Endothelial cell of umbilical vein (primary cell): ENCODE results near the gene CCR7. TPM values are rescaled to one million over a fixed set of nuclear protein-coding genes. Genes with fewer than 3 reads are reported as not detected.

Experiments
- BruUV-seq: library from RNA; stranded (reverse); fragments of 400-500 nt; replicated peaks from 2 replicates; lab custom pipeline; 2021; lab: Mats Ljungman, UMichigan
- CTCF ChIA-PET: fragments of 300-600, 350-600 bp; sonication (Branson Sonifier 250); formaldehyde crosslinking; loops from one replicate; lab custom pipeline; 2021; ENCODE audit warnings: antibody characterized with exemption, inconsistent platforms; lab: Charles Lee
- POLR2A ChIA-PET: fragments of 300-600, 350-600 bp; sonication (Branson Sonifier 250); formaldehyde crosslinking; loops from one replicate; lab custom pipeline; 2021; ENCODE audit warnings: antibody characterized with exemption, inconsistent platforms; lab: Charles Lee
- DNase-seq: peaks from one replicate; pipeline ENCODE4 v3.0.0-alpha.2; 2011; ENCODE audit warnings: low read depth, low spot score
- FAIRE-seq: peaks from 2 replicates; lab custom pipeline; 2011; peaks lifted over from hg19 to GRCh38; lab: Jason Lieb, UNC
- H2AFZ ChIP-seq: 2 replicates; pipeline ENCODE4 v1.6.0; 2012; ENCODE audit warnings: low read depth, low read length, control low read depth, inconsistent platforms
- H3K27ac ChIP-seq: 2 replicates; pipeline ENCODE4 v1.5.1; 2011; ENCODE audit warnings: low read depth, mild to moderate bottlenecking, control low read depth, low read length, moderate library complexity; ENCODE audit not compliant: insufficient read depth
- H3K27me3 ChIP-seq, 2 experiments: 2 replicates each; pipeline versions ENCODE4 v1.6.0 to v1.6.1; 2011; ENCODE audit warnings: low read length in 2 of 2, mixed read lengths in 1 of 2; ENCODE audit not compliant: control insufficient read depth in 2 of 2, insufficient read depth in 2 of 2
- H3K36me3 ChIP-seq, 2 experiments: 2 replicates in 1 of 2; 3 replicates in 1 of 2; pipeline ENCODE4 v1.5.1; 2011; ENCODE audit warnings: low read length in 2 of 2, mild to moderate bottlenecking in 1 of 2, moderate library complexity in 1 of 2; ENCODE audit not compliant: control insufficient read depth in 2 of 2, insufficient read depth in 2 of 2; ENCODE audit errors: extremely low read depth in 1 of 2
- H3K4me1 ChIP-seq: 3 replicates; pipeline ENCODE4 v1.5.1; 2011; ENCODE audit warnings: mild to moderate bottlenecking, low read length; ENCODE audit not compliant: control insufficient read depth, insufficient read depth; ENCODE audit errors: extremely low read depth
- H3K4me2 ChIP-seq: 2 replicates; pipeline ENCODE4 v1.6.1; 2011; ENCODE audit warnings: low read length, control low read depth, mixed read lengths; ENCODE audit not compliant: insufficient read depth
- H3K4me3 ChIP-seq, 3 experiments: fragments of 200-600 bp in 1 of 3; sonication (generic), shearing (Covaris generic) in 1 of 3; replicated peaks in 1 of 3; 2 replicates each; pipeline ENCODE4 v1.5.1; 2011 to 2016; ENCODE audit warnings: control low read depth in 3 of 3, low read length in 3 of 3, mild to moderate bottlenecking in 2 of 3, inconsistent platforms in 1 of 3, low read depth in 1 of 3, moderate library complexity in 1 of 3; ENCODE audit not compliant: insufficient read depth in 1 of 3
- H3K79me2 ChIP-seq: 2 replicates; pipeline ENCODE4 v1.6.0; 2012; ENCODE audit warnings: low read length, inconsistent platforms; ENCODE audit not compliant: control insufficient read depth, insufficient read depth
- H3K9ac ChIP-seq: replicated peaks from 2 replicates; pipeline ENCODE3; 2011; ENCODE audit warnings: low read length, control low read depth; ENCODE audit not compliant: insufficient read depth; ENCODE audit errors: extremely low read depth
- H3K9me1 ChIP-seq: replicated peaks from 3 replicates; pipeline ENCODE4 v1.6.0; 2011; ENCODE audit warnings: mild to moderate bottlenecking, low read length; ENCODE audit not compliant: control insufficient read depth, insufficient read depth; ENCODE audit errors: extremely low read depth
- H3K9me3 ChIP-seq: replicated peaks from 2 replicates; pipeline ENCODE4 v1.5.1; 2012; ENCODE audit warnings: low read length, inconsistent platforms; ENCODE audit not compliant: control insufficient read depth, insufficient read depth
- H4K20me1 ChIP-seq: replicated peaks from 2 replicates; pipeline ENCODE3; 2011; ENCODE audit warnings: mild to moderate bottlenecking, low read length; ENCODE audit not compliant: control insufficient read depth, insufficient read depth; ENCODE audit errors: extremely low read depth
- EZH2 ChIP-seq: IDR thresholded peaks from 2 replicates; pipeline ENCODE4 v1.6.1; 2012; ENCODE audit warnings: borderline replicate concordance, low read depth, mild to moderate bottlenecking, moderate library complexity, low read length, inconsistent platforms; ENCODE audit not compliant: severe bottlenecking
- GATA2 ChIP-seq: IDR thresholded peaks from 2 replicates; pipeline ENCODE4 v1.7.0; 2011; ENCODE audit warnings: low read depth, mild to moderate bottlenecking, moderate library complexity, mixed read lengths, low read length; ENCODE audit not compliant: insufficient read length, insufficient read depth
- POLR2AphosphoS5 ChIP-seq: IDR thresholded peaks from 2 replicates; pipeline ENCODE4 v1.6.1; 2012; ENCODE audit warnings: low read depth, mild to moderate bottlenecking, control low read depth, low read length, moderate library complexity; ENCODE audit not compliant: insufficient read depth
- dilution Hi-C: fragments of 300-500 bp; cut with MboI; formaldehyde crosslinking; loops from one replicate; pipeline ENCODE4 v1.15.0; 2019; ENCODE audit warnings: low sequenced_read_pairs; ENCODE audit not compliant: extremely low pct_ligation_motif_present
- intact Hi-C: fragments of 100-400 bp; cut with micrococcal nuclease; formaldehyde crosslinking; loops from one replicate; pipeline ENCODE4 v1.10.0; 2022
- polyA plus RNA-seq, 4 experiments: library from polyadenylated mRNA; depleted of rRNA in 3 of 4; stranded (reverse) in 3 of 4; unstranded in 1 of 4; fragments of >200 nt; gene quantifications; 2 replicates each; pipeline versions ENCODE4 v1.2.1 to v1.2.3, GENCODE V29; 2011 to 2012; ENCODE audit warnings: missing spikeins in 1 of 4
- total RNA-seq: library from RNA; stranded (reverse); gene quantifications from 2 replicates; pipeline ENCODE4 v1.2.3, GENCODE V29; 2021

CCR7 gene
- total and polyA plus RNA-seq, 2 donors (not counting 3 experiments of a cell fraction or from before 2014, with no cell fraction given): 0.18 TPM; not detected in 1

DNA sequence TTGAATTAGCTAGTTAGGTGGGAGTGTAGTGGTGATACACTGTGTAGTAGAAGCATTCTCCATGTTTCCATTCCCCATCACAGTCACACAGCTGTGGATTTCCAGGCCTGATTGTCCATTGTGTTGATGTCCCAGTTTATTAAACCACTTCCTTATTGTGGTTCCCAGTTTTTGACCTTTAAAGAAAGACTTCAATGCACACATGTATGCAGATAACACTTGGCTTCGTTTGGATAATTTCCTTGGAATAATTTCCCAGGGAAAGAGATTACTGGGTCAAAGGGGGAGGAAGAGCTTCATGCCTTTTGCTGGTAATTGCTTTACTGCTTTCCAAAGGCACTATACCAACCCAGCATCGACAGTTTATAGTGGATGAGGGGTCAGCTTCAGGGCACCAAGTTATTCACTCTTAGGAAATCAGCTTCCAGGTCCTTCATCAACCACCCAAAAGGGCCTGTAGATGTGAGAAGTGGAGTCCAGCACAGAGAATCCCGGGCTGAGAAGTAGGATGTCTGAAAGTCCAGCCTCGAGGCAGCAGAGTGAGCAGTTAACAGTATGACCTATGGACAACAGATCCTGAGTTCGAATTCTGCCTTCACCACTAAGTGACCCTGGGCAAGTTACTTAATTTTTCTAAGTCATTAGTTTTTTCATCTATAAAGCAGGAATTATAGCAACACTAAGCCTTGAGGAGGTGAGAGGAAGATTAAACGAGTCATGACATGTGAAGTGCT lies 32.6 kb downstream of the CCR7 start:
- H3K9me3 ChIP-seq: no peaks in the 10 kb centered on the region
- TF ChIP-seq POLR2AphosphoS5: peak; percentile 65
- no peak for TF ChIP-seq EZH2
- peak; percentile 92 for TF ChIP-seq GATA2
- H3K27ac ChIP-seq: peak overlapping the region; percentile 74
- H3K4me3 ChIP-seq: peak overlapping the region in 1 of 3 experiments; percentile 11
- peaks cover 37% of the 10 kb centered on the region for H3K4me1 ChIP-seq
- H3K36me3 ChIP-seq: no peaks in the 10 kb centered on the region
- ChIA-PET CTCF (interaction anchor here (0.6 to 9.6 kb wide), 61 partner anchors 10 to 1133 kb away, joined by 3 to 304 read pairs (median 6); partner anchors contain the start of genes CDC6, GJD3, IGFBP4 and TNS4), POLR2A (interaction anchor here (1.0 to 1.9 kb wide), 6 partner anchors 29 to 115 kb away, joined by 3 to 9 read pairs (median 4); partner anchors contain the start of genes IGFBP4 and TOP2A)
- peak overlapping the region; percentile 48 for H3K9ac ChIP-seq
- no peaks in the 10 kb centered on the region for H3K79me2 ChIP-seq
- BruUV-seq: no TSS peak
- dilution Hi-C loops (no loop called here), intact Hi-C loops (loop anchor here (1.0 to 5.0 kb wide), 10 partner anchors 33 to 244 kb away; partner anchors contain the start of genes IGFBP4 and TOP2A)
- H3K4me2 ChIP-seq: peak overlapping the region; percentile 44
- peaks cover 0 to 11% of the 10 kb centered on the region in 2 experiments for H3K27me3 ChIP-seq
- H3K9me1 ChIP-seq: no peaks in the 10 kb centered on the region
- FAIRE-seq (peak; percentile 95), DNase-seq (peak; percentile 94)
- no peaks in the 10 kb centered on the region for H4K20me1 ChIP-seq
- H2AFZ ChIP-seq: peak overlapping the region; percentile 9
